K562 (cell line): ENCODE measurements around the gene NAV2. TPM values are rescaled to one million over a fixed set of nuclear protein-coding genes. Genes with fewer than 3 reads are reported as not detected.

Experiments
- ATAC-seq: fragments of 200-7000 bp; cut with Tn5 transposase; 3 replicates; pipeline ENCODE4 v1.9.1; 2020; ENCODE audit warnings: moderate library complexity
- BruUV-seq: library from RNA; stranded (reverse); fragments of 400-500 nt; replicated peaks from 2 replicates; lab custom pipeline; 2021; lab: Mats Ljungman, UMichigan
- CTCF ChIA-PET: fragments of 300-600 bp; formaldehyde crosslinking; extraction: SDS; loops from one replicate; lab custom pipeline; 2021; ENCODE audit warnings: low intra/inter-chr PET ratio; lab: Yijun Ruan, JAX
- POLR2A ChIA-PET: fragments of 300-600, 350-650 bp; sonication (Branson Sonifier 250); formaldehyde crosslinking; extraction: SDS; loops from one replicate; lab custom pipeline; 2021; ENCODE audit warnings: antibody characterized with exemption, inconsistent platforms; lab: Yijun Ruan, JAX
- DNase-seq, 4 experiments: peaks; one replicate each; pipeline versions ENCODE4 v3.0.0 to v3.0.0-alpha.2; 2011 to 2018; ENCODE audit warnings: low spot score in 3 of 4, mixed read lengths in 3 of 4; ENCODE audit errors: extremely low read depth in 1 of 4
- FAIRE-seq: peaks from 2 replicates; lab custom pipeline; 2011; peaks lifted over from hg19 to GRCh38; lab: Jason Lieb, UNC
- H2AFZ ChIP-seq: 2 replicates; pipeline ENCODE4 v1.6.0; 2011; ENCODE audit warnings: low read depth, low read length, control low read depth, inconsistent platforms
- H3K27ac ChIP-seq: fragments of 200-600 bp; 3 replicates; pipeline ENCODE4 v1.8.0; 2011; ENCODE audit warnings: low read depth, mild to moderate bottlenecking, control low read depth, inconsistent platforms, low read length, moderate library complexity, mixed read lengths; ENCODE audit errors: extremely low read depth
- H3K27me3 ChIP-seq, 2 experiments: fragments of 300-600 bp in 1 of 2; 2 replicates in 1 of 2; 3 replicates in 1 of 2; pipeline versions ENCODE4 v1.6.0 to v1.8.0; 2011; ENCODE audit warnings: inconsistent platforms in 2 of 2, low read length in 2 of 2, mild to moderate bottlenecking in 1 of 2, mixed read lengths in 1 of 2, moderate library complexity in 1 of 2; ENCODE audit not compliant: control insufficient read depth in 2 of 2, insufficient read depth in 2 of 2
- H3K36me3 ChIP-seq: fragments of 300-600 bp; 3 replicates; pipeline ENCODE4 v1.8.0; 2011; ENCODE audit warnings: mild to moderate bottlenecking, low read length, inconsistent platforms; ENCODE audit not compliant: control insufficient read depth, insufficient read depth
- H3K4me1 ChIP-seq, 2 experiments: fragments of 200-600 bp in 1 of 2; replicated peaks in 1 of 2; 2 replicates in 1 of 2; 3 replicates in 1 of 2; pipeline versions ENCODE4 v1.5.1 to v1.8.0; 2011; ENCODE audit warnings: inconsistent platforms in 2 of 2, low read length in 2 of 2, mild to moderate bottlenecking in 1 of 2, mixed read lengths in 1 of 2, moderate library complexity in 1 of 2; ENCODE audit not compliant: control insufficient read depth in 2 of 2, insufficient read depth in 2 of 2
- H3K4me2 ChIP-seq: 2 replicates; pipeline ENCODE4 v1.6.1; 2011; ENCODE audit warnings: low read length, control low read depth, inconsistent platforms, mixed read lengths; ENCODE audit not compliant: insufficient read depth
- H3K4me3 ChIP-seq: fragments of 200-600 bp; sonication (generic), shearing (Covaris generic); 2 replicates; pipeline ENCODE4 v1.5.1; 2016; ENCODE audit warnings: control low read depth, inconsistent platforms
- H3K79me2 ChIP-seq: fragments of 200-600 bp; 3 replicates; pipeline ENCODE4 v1.8.0; 2011; ENCODE audit warnings: low read length, inconsistent platforms; ENCODE audit not compliant: control insufficient read depth, insufficient read depth
- H3K9ac ChIP-seq, 2 experiments: 2 replicates each; pipeline versions ENCODE4 v1.6.0 to v1.6.1; 2011; ENCODE audit warnings: low read depth in 2 of 2, low read length in 2 of 2, control low read depth in 1 of 2, inconsistent platforms in 1 of 2, mild to moderate bottlenecking in 1 of 2, mixed read lengths in 1 of 2; ENCODE audit not compliant: insufficient read depth in 1 of 2
- H3K9me1 ChIP-seq: one replicate; pipeline ENCODE4 v1.6.0; 2011; ENCODE audit warnings: inconsistent platforms, mild to moderate bottlenecking, low read length, moderate library complexity; ENCODE audit not compliant: control insufficient read depth, insufficient read depth
- H3K9me3 ChIP-seq: replicated peaks from 2 replicates; pipeline ENCODE4 v1.5.1; 2011; ENCODE audit warnings: low read depth, low read length, inconsistent platforms; ENCODE audit not compliant: control insufficient read depth, insufficient read depth
- H4K20me1 ChIP-seq: replicated peaks from 2 replicates; pipeline ENCODE4 v1.6.1; 2011; ENCODE audit warnings: low read length, inconsistent platforms, mixed read lengths; ENCODE audit not compliant: control insufficient read depth, insufficient read depth
- BHLHE40 ChIP-seq: IDR thresholded peaks from 2 replicates; pipeline ENCODE4 v1.6.1; 2011; ENCODE audit warnings: low read length, improper control_type of control experiment
- CBFA2T3 ChIP-seq: fragments of 450-650 bp; IDR thresholded peaks from 2 replicates; pipeline ENCODE4 v1.6.1; 2017
- CBFB ChIP-seq: sonication (generic); formaldehyde crosslinking; IDR thresholded peaks from 2 replicates; pipeline ENCODE4 v1.4.0; 2020; ENCODE audit warnings: mild to moderate bottlenecking, missing genetic modification reagents
- FOXA3 ChIP-seq, 2 experiments: fragments of 450-650 bp in 1 of 2; sonication (generic) in 1 of 2; formaldehyde crosslinking; IDR thresholded peaks in 1 of 2; conservative IDR thresholded peaks in 1 of 2; 2 replicates each; pipeline versions ENCODE4 v1.4.0 to v1.8.0; 2020 to 2022; ENCODE audit warnings: mild to moderate bottlenecking in 2 of 2, missing genetic modification reagents in 1 of 2
- HDAC8 ChIP-seq: fragments of 450-650 bp; IDR thresholded peaks from 2 replicates; pipeline ENCODE4 v1.6.1; 2016; ENCODE audit warnings: mild to moderate bottlenecking, missing genetic modification characterization, moderate library complexity, missing compliant biosample characterization
- LEF1 ChIP-seq: fragments of 450-650 bp; IDR thresholded peaks from 2 replicates; pipeline ENCODE4 v1.6.1; 2016; ENCODE audit warnings: mild to moderate bottlenecking
- NCOR1 ChIP-seq: fragments of 450-650 bp; IDR thresholded peaks from 2 replicates; pipeline ENCODE4 v1.6.1; 2016; ENCODE audit warnings: mild to moderate bottlenecking, moderate library complexity
- SETDB1 ChIP-seq: IDR thresholded peaks from one replicate; pipeline ENCODE4 v1.6.1; 2012; ENCODE audit warnings: low read length, control low read depth, inconsistent platforms
- TAL1 ChIP-seq: fragments of 450-650 bp; IDR thresholded peaks from 2 replicates; pipeline ENCODE4 v1.6.1; 2016; ENCODE audit warnings: mild to moderate bottlenecking
- TCF7L2 ChIP-seq: fragments of 150-350 bp; IDR thresholded peaks from 2 replicates; pipeline ENCODE4 v1.6.1; 2016; ENCODE audit warnings: low read depth, mild to moderate bottlenecking, low read length, moderate library complexity
- TEAD4 ChIP-seq, 2 experiments: sonication (generic) in 1 of 2; formaldehyde crosslinking in 1 of 2; IDR thresholded peaks; 2 replicates each; pipeline versions ENCODE4 v1.6.1 to v1.8.0; 2012 to 2022; ENCODE audit warnings: borderline replicate concordance in 1 of 2, inconsistent platforms in 1 of 2, low read length in 1 of 2, mild to moderate bottlenecking in 1 of 2, missing genetic modification reagents in 1 of 2
- XRCC3 ChIP-seq: fragments of 450-650 bp; IDR thresholded peaks from 2 replicates; pipeline ENCODE4 v1.6.1; 2017; ENCODE audit warnings: mild to moderate bottlenecking, moderate library complexity
- WGBS: fragments of 100-300 bp; shearing (Covaris generic); methylation state at CpG from one replicate; pipeline ENCODE4 v1.1.6; 2016; ENCODE audit warnings: low coverage, mixed read lengths; ENCODE audit not compliant: insufficient coverage; ENCODE audit errors: missing lambda C conversion rate; 5-methylcytosine and 5-hydroxymethylcytosine counted together
- in situ Hi-C: fragments of 300-500 bp; cut with MboI; formaldehyde crosslinking; loops from 4 replicates; pipeline ENCODE4 v1.15.0; 2018; ENCODE audit warnings: inconsistent platforms, mixed read lengths
- intact Hi-C: fragments of 100-400 bp; cut with micrococcal nuclease; formaldehyde crosslinking; loops from 2 replicates; pipeline ENCODE4 v1.14.2; 2022
- polyA plus RNA-seq, 8 experiments: library from polyadenylated mRNA; depleted of rRNA in 4 of 8; stranded (reverse) in 5 of 8; unstranded in 3 of 8; fragments of >200 nt; fragmentation: Nextera tagmentation in 2 of 8; fragmentation: Illumina TruSeq in 1 of 8; extraction: Ambion mirVana in 2 of 8; extraction: Trizol in 1 of 8; gene quantifications; 2 replicates each; pipeline versions ENCODE4 v1.2.1 to v1.2.3, GENCODE V29; 2011 to 2014; ENCODE audit warnings: inconsistent platforms in 1 of 8, missing spikeins in 1 of 8
- total RNA-seq, 7 experiments: library from RNA; depleted of rRNA in 6 of 7; stranded (reverse); fragments of >200 nt in 6 of 7; fragmentation: Illumina TruSeq in 2 of 7; extraction: Trizol in 2 of 7; gene quantifications; 2 replicates each; pipeline versions ENCODE4 v1.2.1 to v1.2.3, GENCODE V29; 2011 to 2021; ENCODE audit warnings: low replicate concordance in 1 of 7

Gene NAV2
- total and polyA plus RNA-seq, 9 of the 15 experiments (the other 6 are each of a cell fraction or from before 2014, with no cell fraction given): 0.03 to 0.35 (median 0.05) TPM

DNA sequence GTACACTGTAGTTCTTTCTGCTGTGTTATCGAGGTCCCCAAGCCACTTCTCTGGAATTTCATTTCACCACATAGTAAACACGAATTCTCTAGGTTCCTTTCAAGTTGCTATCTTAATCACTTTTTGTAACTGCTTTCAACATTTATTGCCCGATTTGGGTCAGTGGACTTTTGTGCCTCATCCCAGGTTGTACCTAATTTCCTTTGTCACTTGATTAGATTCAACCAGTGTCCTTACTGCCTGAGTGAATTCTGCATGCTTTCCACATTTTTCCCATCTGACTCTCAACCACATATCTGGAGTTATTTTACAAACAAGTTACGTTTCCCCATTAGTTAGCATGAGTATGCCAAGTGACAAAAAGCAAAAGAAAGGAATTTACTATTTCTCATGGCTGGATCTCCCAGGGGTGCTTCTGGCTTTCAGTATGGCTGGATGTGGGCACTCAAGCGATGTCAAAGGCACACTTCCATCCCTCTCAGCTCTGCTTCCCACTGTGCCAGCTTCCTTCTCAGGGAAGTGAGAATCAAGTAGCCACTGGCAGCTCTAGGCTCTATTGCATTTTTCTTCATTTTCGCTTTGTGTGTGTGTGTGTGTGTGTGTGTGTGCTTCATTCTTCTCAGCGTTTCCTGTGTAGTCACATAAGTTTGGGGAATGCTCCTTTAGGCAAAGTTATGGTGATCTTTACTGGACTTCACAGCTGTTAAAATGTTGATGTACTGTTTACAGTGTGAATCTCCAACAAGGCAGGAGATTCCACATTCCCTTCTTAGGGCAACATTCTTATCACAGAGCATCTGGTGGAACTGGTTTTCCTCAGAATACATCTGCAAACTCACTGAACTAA is 318.7 kb downstream of the NAV2 start:
- no peak overlapping the region for H3K9ac ChIP-seq

More for the DNA sequence above, 318.7 kb downstream of the NAV2 start:
- H3K27ac ChIP-seq: no peak overlapping the region
- WGBS: 3% methylated on average over 7 of the region's 7 CpGs
- H3K79me2 ChIP-seq: no peaks in the 10 kb centered on the region
- BruUV-seq: no TSS peak
- H3K4me3 ChIP-seq: no peak overlapping the region
- H3K4me2 ChIP-seq: no peak overlapping the region
- H4K20me1 ChIP-seq: 0 out of 2 replicates have a peak, but pooled peaks cover 7% of the 10 kb centered on the region
- in situ Hi-C loops: no loop called here
- H3K9me3 ChIP-seq: no peaks in the 10 kb centered on the region
- intact Hi-C loops: loop anchor here (5.0 kb wide), 1 partner anchor 79 kb away; no protein-coding TSS in a partner anchor
- peak; percentile 23; the same call in 1 of the 2 replicates for TF ChIP-seq TAL1
- TF ChIP-seq CBFA2T3: peak; percentile 24; the same call in 1 of the 2 replicates
- no peak for TF ChIP-seq SETDB1
- no peak for TF ChIP-seq NCOR1
- TF ChIP-seq CBFB (CRISPR knock-in tag): no peak
- no peak for TF ChIP-seq HDAC8 (tag)
- TF ChIP-seq FOXA3 (CRISPR knock-in tag; conservative IDR thresholded peaks at IDR 0.05 in 1 of 2, IDR thresholded peaks at IDR 0.05 in 1 of 2): peak in 1 of 2 experiments; percentile 54; a peak in 2 of 4 replicates
- TF ChIP-seq TCF7L2: peak; percentile 57; the same call in 1 of the 2 replicates
- TF ChIP-seq TEAD4 (IDR thresholded peaks at IDR 0.05; ENCODE audit: low read length): peak; percentile 65; the same call in 1 of the 2 replicates
- no peak for TF ChIP-seq TEAD4 (CRISPR knock-in tag; IDR thresholded peaks at IDR 0.05; ENCODE audit: borderline replicate concordance)
- TF ChIP-seq BHLHE40: no peak
- no peak for TF ChIP-seq XRCC3
- TF ChIP-seq LEF1: peak; percentile 23; the same call in 1 of the 2 replicates
- ChIA-PET POLR2A (interaction anchor here (0.6 kb wide), 1 partner anchor 43 kb away, joined by 3 read pairs; no protein-coding TSS in a partner anchor), CTCF (no interaction called here)
- no peaks in the 10 kb centered on the region for H3K9me1 ChIP-seq
- no peaks in the 10 kb centered on the region; a peak in 1 of 5 replicates for H3K4me1 ChIP-seq
- FAIRE-seq (no peak), DNase-seq (no peak), ATAC-seq (no peak)
- H2AFZ ChIP-seq: no peak overlapping the region
- peaks cover 10 to 33% of the 10 kb centered on the region in 2 experiments for H3K27me3 ChIP-seq
- H3K36me3 ChIP-seq: no peaks in the 10 kb centered on the region
